SK-N-SH (cell line): Measurements from ENCODE around the gene RGS13. TPM values are rescaled to one million over a fixed set of nuclear protein-coding genes. Genes with fewer than 3 reads are reported as not detected.

Source experiments
- CTCF ChIA-PET: fragments of 300-600, 350-600 bp; formaldehyde crosslinking; extraction: SDS; loops from one replicate; lab custom pipeline; 2021; lab: Yijun Ruan, JAX
- POLR2A ChIA-PET: fragments of 350-600 bp; sonication (Branson Sonifier 250); formaldehyde crosslinking; extraction: SDS; loops from one replicate; lab custom pipeline; 2020; ENCODE audit warnings: antibody characterized with exemption, inconsistent platforms; lab: Yijun Ruan, JAX
- DNase-seq: peaks from one replicate; pipeline ENCODE4 v3.0.0; 2012
- H2AFZ ChIP-seq: fragments of 200-600 bp; sonication (generic); 2 replicates; pipeline ENCODE4 v1.8.1; 2016; ENCODE audit warnings: antibody characterized with exemption, mild to moderate bottlenecking, low read depth
- H3F3A ChIP-seq: fragments of 200-600 bp; sonication (generic); replicated peaks from 2 replicates; pipeline ENCODE3; 2016; ENCODE audit warnings: antibody characterized with exemption, mild to moderate bottlenecking; ENCODE audit not compliant: insufficient read depth
- H3K27ac ChIP-seq, 2 experiments: fragments of 200-500 bp in 1 of 2; fragments of 200-600 bp in 1 of 2; sonication (Bioruptor generic) in 1 of 2; sonication (generic), shearing (Covaris generic) in 1 of 2; 2 replicates each; pipeline versions ENCODE4 v1.5.1 to v1.6.1; 2014 to 2016; ENCODE audit warnings: low read depth in 2 of 2, inconsistent platforms in 1 of 2, low read length in 1 of 2, mild to moderate bottlenecking in 1 of 2, mixed read lengths in 1 of 2
- H3K27me3 ChIP-seq: fragments of 200-600 bp; sonication (generic), shearing (Covaris generic); 2 replicates; pipeline ENCODE4 v1.6.1; 2016; ENCODE audit warnings: mixed run types; ENCODE audit not compliant: insufficient read depth
- H3K36me3 ChIP-seq, 2 experiments: fragments of 200-500 bp in 1 of 2; fragments of 200-600 bp in 1 of 2; sonication (Bioruptor generic) in 1 of 2; sonication (generic) in 1 of 2; replicated peaks in 1 of 2; 2 replicates each; pipeline versions ENCODE3 to v1.5.1; 2014 to 2016; ENCODE audit warnings: low read length in 1 of 2, mild to moderate bottlenecking in 1 of 2; ENCODE audit not compliant: insufficient read depth in 2 of 2, control insufficient read depth in 1 of 2
- H3K4me1 ChIP-seq, 2 experiments: fragments of 200-500 bp in 1 of 2; fragments of 200-600 bp in 1 of 2; sonication (Bioruptor generic) in 1 of 2; sonication (generic), shearing (Covaris generic) in 1 of 2; 2 replicates each; pipeline versions ENCODE4 v1.5.1 to v1.6.1; 2014 to 2016; ENCODE audit warnings: low read depth in 1 of 2, low read length in 1 of 2, mixed run types in 1 of 2; ENCODE audit not compliant: insufficient read depth in 2 of 2, control insufficient read depth in 1 of 2
- H3K4me2 ChIP-seq: fragments of 200-600 bp; sonication (generic), shearing (Covaris generic); 2 replicates; pipeline ENCODE4 v1.6.1; 2017; ENCODE audit warnings: mixed run types
- H3K4me3 ChIP-seq, 2 experiments: fragments of 200-500 bp in 1 of 2; fragments of 200-600 bp in 1 of 2; sonication (Bioruptor generic) in 1 of 2; sonication (generic), shearing (Covaris generic) in 1 of 2; 2 replicates each; pipeline versions ENCODE4 v1.5.1 to v1.8.1; 2014 to 2016; ENCODE audit warnings: low read depth in 2 of 2, inconsistent platforms in 1 of 2, low read length in 1 of 2, mild to moderate bottlenecking in 1 of 2, mixed read lengths in 1 of 2, moderate library complexity in 1 of 2
- H3K79me2 ChIP-seq: fragments of 200-600 bp; sonication (generic); 2 replicates; pipeline ENCODE4 v1.8.1; 2017; ENCODE audit warnings: mild to moderate bottlenecking; ENCODE audit not compliant: insufficient read depth
- H3K9ac ChIP-seq: fragments of 200-600 bp; sonication (generic); 2 replicates; pipeline ENCODE4 v1.6.1; 2017; ENCODE audit warnings: mixed run types
- H3K9me2 ChIP-seq: fragments of 200-600 bp; sonication (generic); 2 replicates; pipeline ENCODE4 v1.6.1; 2017; ENCODE audit warnings: mixed run types
- H3K9me3 ChIP-seq: fragments of 200-600 bp; sonication (generic); 2 replicates; pipeline ENCODE4 v1.6.1; 2017; ENCODE audit warnings: mixed run types, mild to moderate bottlenecking, moderate library complexity
- H4K20me1 ChIP-seq: fragments of 200-600 bp; sonication (generic); 2 replicates; pipeline ENCODE4 v1.6.1; 2017; ENCODE audit warnings: mild to moderate bottlenecking, mixed run types; ENCODE audit not compliant: insufficient read depth
- CHD2 ChIP-seq: fragments of 150-350 bp; IDR thresholded peaks from 2 replicates; pipeline ENCODE4 v1.6.1; 2018; ENCODE audit warnings: low read length; ENCODE audit not compliant: partially characterized antibody
- EP300 ChIP-seq, 2 experiments: IDR thresholded peaks; 2 replicates each; pipeline versions ENCODE4 v1.4.0 to v1.6.1; 2012; ENCODE audit warnings: borderline replicate concordance in 1 of 2, low read depth in 1 of 2, low read length in 1 of 2
- FOXJ3 ChIP-seq: sonication (generic); formaldehyde crosslinking; IDR thresholded peaks from 2 replicates; pipeline ENCODE4 v1.5.1; 2020; ENCODE audit warnings: mild to moderate bottlenecking, missing genetic modification reagents
- GATA2 ChIP-seq: sonication (generic); formaldehyde crosslinking; IDR thresholded peaks from 2 replicates; pipeline ENCODE4 v1.5.0; 2020; ENCODE audit warnings: mild to moderate bottlenecking, missing genetic modification reagents
- JUND ChIP-seq: IDR thresholded peaks from 2 replicates; pipeline ENCODE4 v1.4.0; 2012
- MXI1 ChIP-seq: IDR thresholded peaks from 2 replicates; pipeline ENCODE4 v1.6.1; 2012; ENCODE audit warnings: mild to moderate bottlenecking, low read depth, low read length, improper control_type of control experiment
- NRF1 ChIP-seq: IDR thresholded peaks from 2 replicates; pipeline ENCODE4 v1.6.1; 2012; ENCODE audit warnings: low read depth, mild to moderate bottlenecking, low read length
- RCOR1 ChIP-seq: fragments of 150-350 bp; IDR thresholded peaks from 2 replicates; pipeline ENCODE4 v1.6.1; 2017; ENCODE audit warnings: antibody characterized with exemption, low read length
- TCF12 ChIP-seq: IDR thresholded peaks from 2 replicates; pipeline ENCODE4 v1.4.0; 2012
- WGBS: methylation state at CpG from one replicate; pipeline ENCODE4 v1.1.6; 2017; ENCODE audit warnings: low lambda C conversion rate; 5-methylcytosine and 5-hydroxymethylcytosine counted together
- polyA plus RNA-seq, 3 experiments: library from polyadenylated mRNA; depleted of rRNA; stranded (reverse); fragments of >200 nt; gene quantifications; 2 replicates each; pipeline ENCODE4 v1.2.3, GENCODE V29; 2012
- TF ChIP-seq, protein P1 (sequence below): fragments of 150-350 bp; IDR thresholded peaks from 2 replicates; pipeline ENCODE4 v1.6.1; 2016; ENCODE audit warnings: mild to moderate bottlenecking, low read depth, low read length
- TF ChIP-seq, protein P2 (sequence below): fragments of 200-600 bp; sonication (generic); IDR thresholded peaks from 2 replicates; pipeline ENCODE4 v1.6.1; 2017; ENCODE audit warnings: antibody characterized with exemption, mild to moderate bottlenecking, moderate library complexity

Gene RGS13
- polyA plus RNA-seq, 1 of the 3 experiments (the other 2 are of a cell fraction) = not detected

DNA sequence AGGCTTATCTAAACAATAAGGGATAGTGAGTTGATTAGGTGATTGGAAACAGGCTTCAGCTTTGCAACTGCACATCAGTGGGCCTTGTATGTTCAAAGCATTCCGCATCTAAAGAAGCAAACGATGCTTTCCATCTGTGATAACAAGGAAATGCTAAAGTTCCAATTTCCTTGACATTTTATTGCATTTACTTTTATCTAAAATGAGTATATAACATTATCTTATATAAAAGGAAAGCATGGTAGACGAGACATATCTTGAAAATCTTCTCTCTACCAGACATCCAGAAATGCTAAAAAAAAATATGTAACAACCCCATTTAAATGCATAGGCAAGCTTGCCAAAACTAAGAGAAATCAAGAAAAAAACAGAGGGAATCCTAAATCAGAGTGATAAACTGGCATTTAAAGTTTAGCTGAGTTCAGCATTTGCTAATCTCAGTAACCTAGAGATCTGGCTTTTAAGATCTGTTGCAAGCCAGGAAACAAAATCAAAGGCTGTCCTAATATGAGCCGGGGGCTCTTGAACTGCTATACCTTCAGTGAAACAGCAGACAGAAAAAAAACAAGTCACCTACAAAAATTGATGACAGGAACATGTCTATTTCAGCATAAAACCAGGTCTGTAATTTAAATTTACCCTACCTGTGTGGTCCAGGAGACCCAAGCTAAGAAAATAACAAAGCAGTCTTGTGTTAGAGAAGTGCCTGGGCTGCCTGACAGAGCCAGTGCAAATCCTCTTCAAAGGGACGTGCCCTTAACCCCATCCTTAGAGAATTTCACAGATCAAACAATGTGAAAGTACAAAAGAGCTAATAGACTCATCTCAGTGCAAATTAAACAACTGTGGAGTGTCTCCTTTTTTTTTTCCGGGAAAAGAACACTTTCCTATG is 3.1 kb upstream of the RGS13 start:
- Histone ChIP-seq H3K36me3 (no peaks in the 10 kb centered on the region), H4K20me1 (no peaks in the 10 kb centered on the region), H3K9me3 (no peaks in the 10 kb centered on the region), H3K9ac (no peak overlapping the region), H3K27me3 (no peaks in the 10 kb centered on the region), H3F3A (no peaks in the 10 kb centered on the region), H3K79me2 (no peaks in the 10 kb centered on the region), H3K27ac (peak overlapping the region in 1 of 2 experiments; percentile 76; a peak in 2 of 4 replicates), H3K4me3 (no peak overlapping the region)
- WGBS = 69% methylated on average over 6 of the region's 6 CpGs
- peak; percentile 46; the same call in 1 of the 2 replicates for TF ChIP-seq TCF12
- no peak for TF ChIP-seq NRF1
- TF ChIP-seq MXI1 = 0 out of 2 replicates have a peak, but pooled peaks have one; percentile 26
- TF ChIP-seq, protein P1, sequence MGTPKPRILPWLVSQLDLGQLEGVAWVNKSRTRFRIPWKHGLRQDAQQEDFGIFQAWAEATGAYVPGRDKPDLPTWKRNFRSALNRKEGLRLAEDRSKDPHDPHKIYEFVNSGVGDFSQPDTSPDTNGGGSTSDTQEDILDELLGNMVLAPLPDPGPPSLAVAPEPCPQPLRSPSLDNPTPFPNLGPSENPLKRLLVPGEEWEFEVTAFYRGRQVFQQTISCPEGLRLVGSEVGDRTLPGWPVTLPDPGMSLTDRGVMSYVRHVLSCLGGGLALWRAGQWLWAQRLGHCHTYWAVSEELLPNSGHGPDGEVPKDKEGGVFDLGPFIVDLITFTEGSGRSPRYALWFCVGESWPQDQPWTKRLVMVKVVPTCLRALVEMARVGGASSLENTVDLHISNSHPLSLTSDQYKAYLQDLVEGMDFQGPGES = no peak
- peak; percentile 65 for TF ChIP-seq RCOR1
- peak; percentile 79 for TF ChIP-seq GATA2 (CRISPR knock-in tag)
- TF ChIP-seq CHD2 = peak; percentile 36
- TF ChIP-seq FOXJ3 (CRISPR knock-in tag) = peak; percentile 32; the same call in 1 of the 2 replicates
- peak in 1 of 2 experiments; percentile 76; a peak in 2 of 4 replicates for TF ChIP-seq EP300 (IDR thresholded peaks at IDR 0.05; ENCODE audit: borderline replicate concordance in 1 of 2, low read depth in 1 of 2, low read length in 1 of 2)
- TF ChIP-seq, all 33 proteins: peak for 7
- DNase-seq = no peak
- H3K4me1 ChIP-seq = peaks cover 0 to 18% of the 10 kb centered on the region in 2 experiments; a peak in 2 of 4 replicates
- H2AFZ ChIP-seq = peak overlapping the region; percentile 69; the same call in 1 of the 2 replicates
- H3K9me2 ChIP-seq = no peaks in the 10 kb centered on the region
- ChIA-PET POLR2A (no interaction called here), CTCF (interaction anchor here (0.6 to 1.6 kb wide), 7 partner anchors 12 to 397 kb away, joined by 3 to 4 read pairs (median 3); no protein-coding TSS in a partner anchor)
- no peak overlapping the region for H3K4me2 ChIP-seq

DNA sequence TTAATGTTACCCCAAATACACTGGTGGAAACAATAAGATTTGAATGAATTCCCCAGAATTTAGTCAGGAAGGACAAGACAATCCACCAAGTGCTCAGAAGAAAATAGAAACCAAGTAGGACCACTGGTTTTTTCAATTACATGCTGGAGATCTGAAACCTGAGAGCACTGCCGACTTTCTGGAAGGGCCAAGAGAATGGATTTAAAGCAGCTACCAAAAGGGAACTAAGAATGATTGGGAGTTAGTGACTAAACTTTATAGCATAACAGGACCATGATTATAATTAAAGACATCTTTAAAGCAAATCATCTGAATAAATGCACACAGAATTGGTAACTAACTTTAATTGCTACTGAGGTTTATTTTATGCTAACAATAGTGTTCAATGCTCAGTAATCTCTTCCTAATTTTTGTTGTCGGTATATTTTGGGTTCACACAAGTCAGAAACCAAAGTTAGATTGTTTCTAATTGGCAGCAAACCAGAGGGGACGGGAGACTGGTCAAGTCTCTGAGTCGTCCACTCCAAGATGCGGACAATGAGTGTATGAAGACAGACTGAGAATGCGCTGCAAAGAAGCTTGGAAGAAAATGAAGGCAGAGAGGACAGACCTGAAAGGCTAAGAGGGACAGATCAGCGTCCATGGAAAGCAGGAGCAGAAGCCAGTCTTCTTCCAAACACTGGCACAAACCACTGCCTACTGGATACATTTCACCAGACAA is 2.3 kb upstream of the RGS13 start:
- Histone ChIP-seq H3K9me2 (no peaks in the 10 kb centered on the region), H3K4me3 (no peak overlapping the region), H3K4me2 (no peak overlapping the region), H4K20me1 (no peaks in the 10 kb centered on the region), H3F3A (no peaks in the 10 kb centered on the region), H3K36me3 (no peaks in the 10 kb centered on the region), H3K27me3 (no peaks in the 10 kb centered on the region), H3K4me1 (peaks cover 0 to 14% of the 10 kb centered on the region in 2 experiments; a peak in 2 of 4 replicates), H3K27ac (peak overlapping the region in 1 of 2 experiments; percentile 76; a peak in 1 of 4 replicates), H3K79me2 (no peaks in the 10 kb centered on the region), H3K9ac (no peak overlapping the region), H2AFZ (peak overlapping the region; percentile 69; the same call in 1 of the 2 replicates), H3K9me3 (no peaks in the 10 kb centered on the region)
- WGBS = 90% methylated on average over 7 of the region's 7 CpGs
- no peak for DNase-seq
- ChIA-PET CTCF (interaction anchor here (0.6 to 1.1 kb wide), 3 partner anchors 11 to 396 kb away, joined by 3 to 4 read pairs (median 3); no protein-coding TSS in a partner anchor), POLR2A (no interaction called here)
- TF ChIP-seq FOXJ3 (CRISPR knock-in tag) = no peak
- no peak for TF ChIP-seq RCOR1
- TF ChIP-seq MXI1 = no peak
- TF ChIP-seq JUND = no peak
- TF ChIP-seq, protein P2, sequence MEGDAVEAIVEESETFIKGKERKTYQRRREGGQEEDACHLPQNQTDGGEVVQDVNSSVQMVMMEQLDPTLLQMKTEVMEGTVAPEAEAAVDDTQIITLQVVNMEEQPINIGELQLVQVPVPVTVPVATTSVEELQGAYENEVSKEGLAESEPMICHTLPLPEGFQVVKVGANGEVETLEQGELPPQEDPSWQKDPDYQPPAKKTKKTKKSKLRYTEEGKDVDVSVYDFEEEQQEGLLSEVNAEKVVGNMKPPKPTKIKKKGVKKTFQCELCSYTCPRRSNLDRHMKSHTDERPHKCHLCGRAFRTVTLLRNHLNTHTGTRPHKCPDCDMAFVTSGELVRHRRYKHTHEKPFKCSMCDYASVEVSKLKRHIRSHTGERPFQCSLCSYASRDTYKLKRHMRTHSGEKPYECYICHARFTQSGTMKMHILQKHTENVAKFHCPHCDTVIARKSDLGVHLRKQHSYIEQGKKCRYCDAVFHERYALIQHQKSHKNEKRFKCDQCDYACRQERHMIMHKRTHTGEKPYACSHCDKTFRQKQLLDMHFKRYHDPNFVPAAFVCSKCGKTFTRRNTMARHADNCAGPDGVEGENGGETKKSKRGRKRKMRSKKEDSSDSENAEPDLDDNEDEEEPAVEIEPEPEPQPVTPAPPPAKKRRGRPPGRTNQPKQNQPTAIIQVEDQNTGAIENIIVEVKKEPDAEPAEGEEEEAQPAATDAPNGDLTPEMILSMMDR = no peak
